Astrocyte (in vitro differentiated cells and primary cell): Measurements from ENCODE around the gene MIPOL1. TPM values are rescaled to one million over a fixed set of nuclear protein-coding genes. Genes with fewer than 3 reads are reported as not detected.
"Not testable (repeated sequence)": the region's sequence is repeated elsewhere in the genome, so short reads cannot be mapped to it uniquely, and the experiment has no call there.

Experiments
- DNase-seq: peaks from one replicate; pipeline ENCODE4 v3.0.0-alpha.2; 2010; ENCODE audit warnings: low read depth
- FAIRE-seq: peaks from 2 replicates; lab custom pipeline; 2011; peaks lifted over from hg19 to GRCh38; lab: Jason Lieb, UNC
- H2AFZ ChIP-seq: 2 replicates; pipeline ENCODE4 v1.6.0; 2012; ENCODE audit warnings: low read depth, low read length, inconsistent platforms
- H3K27ac ChIP-seq: 2 replicates; pipeline ENCODE4 v1.5.1; 2011; ENCODE audit warnings: low read depth, low read length, inconsistent platforms
- H3K27me3 ChIP-seq: 2 replicates; pipeline ENCODE4 v1.6.0; 2011; ENCODE audit warnings: low read length, inconsistent platforms; ENCODE audit not compliant: insufficient read depth
- H3K36me3 ChIP-seq: 2 replicates; pipeline ENCODE4 v1.5.1; 2011; ENCODE audit warnings: low read length, inconsistent platforms; ENCODE audit not compliant: insufficient read depth
- H3K4me1 ChIP-seq: 2 replicates; pipeline ENCODE4 v1.5.1; 2011; ENCODE audit warnings: low read length, inconsistent platforms; ENCODE audit not compliant: insufficient read depth
- H3K4me2 ChIP-seq: 2 replicates; pipeline ENCODE4 v1.6.0; 2012; ENCODE audit warnings: low read length, inconsistent platforms
- H3K4me3 ChIP-seq: 2 replicates; pipeline ENCODE4 v1.5.1; 2011; ENCODE audit warnings: low read depth, mild to moderate bottlenecking, low read length, inconsistent platforms; ENCODE audit not compliant: insufficient read depth
- H3K79me2 ChIP-seq: 2 replicates; pipeline ENCODE4 v1.6.0; 2012; ENCODE audit warnings: mild to moderate bottlenecking, low read length, inconsistent platforms; ENCODE audit not compliant: insufficient read depth
- H3K9ac ChIP-seq: 2 replicates; pipeline ENCODE4 v1.6.0; 2012; ENCODE audit warnings: mild to moderate bottlenecking, low read length, inconsistent platforms
- H3K9me3 ChIP-seq: 2 replicates; pipeline ENCODE4 v1.5.1; 2012; ENCODE audit warnings: low read depth, mild to moderate bottlenecking, low read length, inconsistent platforms; ENCODE audit not compliant: insufficient read depth
- H4K20me1 ChIP-seq: 2 replicates; pipeline ENCODE4 v1.6.0; 2012; ENCODE audit warnings: low read length, inconsistent platforms; ENCODE audit not compliant: insufficient read depth
- H3K27ac Mint-ChIP-seq: one replicate; pipeline ENCODE4 v1.8.0; 2021; ENCODE audit warnings: mild to moderate bottlenecking, mixed read lengths; ENCODE audit not compliant: unreplicated experiment
- H3K27me3 Mint-ChIP-seq: one replicate; pipeline ENCODE4 v1.8.0; 2021; ENCODE audit warnings: low read depth, mixed read lengths; ENCODE audit not compliant: unreplicated experiment
- H3K36me3 Mint-ChIP-seq: one replicate; pipeline ENCODE4 v1.8.0; 2021; ENCODE audit warnings: low read depth, mixed read lengths; ENCODE audit not compliant: unreplicated experiment
- H3K4me1 Mint-ChIP-seq: one replicate; pipeline ENCODE4 v1.8.0; 2021; ENCODE audit warnings: low read depth, mixed read lengths; ENCODE audit not compliant: unreplicated experiment
- H3K4me3 Mint-ChIP-seq: one replicate; pipeline ENCODE4 v1.8.0; 2021; ENCODE audit warnings: mild to moderate bottlenecking, moderate library complexity, mixed read lengths; ENCODE audit not compliant: unreplicated experiment
- H3K9me3 Mint-ChIP-seq: one replicate; pipeline ENCODE4 v1.8.0; 2021; ENCODE audit warnings: mild to moderate bottlenecking, mixed read lengths; ENCODE audit not compliant: unreplicated experiment
- CTCF ChIP-seq: IDR thresholded peaks from 2 replicates; pipeline ENCODE4 v1.5.1; 2011; ENCODE audit warnings: low read depth, mild to moderate bottlenecking, inconsistent platforms, low read length, moderate library complexity; ENCODE audit not compliant: insufficient read depth
- EZH2 ChIP-seq: IDR thresholded peaks from 2 replicates; pipeline ENCODE4 v1.6.1; 2012; ENCODE audit warnings: mild to moderate bottlenecking, low read length, inconsistent platforms; ENCODE audit not compliant: insufficient read depth
- total RNA-seq: library from RNA; stranded (reverse); gene quantifications from 2 replicates; pipeline ENCODE4 v1.2.1, GENCODE V29; 2021

The MIPOL1 gene
- total RNA-seq, 1 donor from 2014 or later, result 15.7 TPM

- FAIRE-seq, result not testable (repeated sequence)
Measured at GRCh38 chr14:37189733-37190132, 8.0 kb upstream of the MIPOL1 start.

GRCh38 chr14:37194698-37195097, 3.0 kb upstream of the MIPOL1 start:
- Mint-ChIP-seq H3K27ac (no peak overlapping the region), H3K4me3 (no peak overlapping the region)

More at GRCh38 chr14:37189733-37190132, 8.0 kb upstream of the MIPOL1 start:
- not testable (repeated sequence) for H3K27ac ChIP-seq, H3K9me3 Mint-ChIP-seq, H3K27ac Mint-ChIP-seq, H3K4me1 Mint-ChIP-seq, H3K9ac ChIP-seq, H3K36me3 ChIP-seq, H2AFZ ChIP-seq, H3K4me1 ChIP-seq, H3K4me3 Mint-ChIP-seq, H3K79me2 ChIP-seq, H3K4me3 ChIP-seq, H3K9me3 ChIP-seq, DNase-seq, H4K20me1 ChIP-seq, H3K36me3 Mint-ChIP-seq, H3K27me3 ChIP-seq, H3K4me2 ChIP-seq, H3K27me3 Mint-ChIP-seq

GRCh38 chr14:37195327-37195726, 2.4 kb upstream of the MIPOL1 start:
- Mint-ChIP-seq H3K4me1 (peaks cover 5% of the 10 kb centered on the region), H3K9me3 (peaks cover 1% of the 10 kb centered on the region), H3K27me3 (no peaks in the 10 kb centered on the region), H3K27ac (no peak overlapping the region), H3K36me3 (no peaks in the 10 kb centered on the region), H3K4me3 (no peak overlapping the region)
- no peaks in the 10 kb centered on the region for H4K20me1 ChIP-seq
- no peak for FAIRE-seq
- TF ChIP-seq CTCF (no peak), EZH2 (no peak)
- H3K27me3 ChIP-seq, result no peaks in the 10 kb centered on the region
- DNase-seq, result peak; percentile 68
- H3K4me2 ChIP-seq, result no peak overlapping the region
- no peak overlapping the region for H3K9ac ChIP-seq
- H2AFZ ChIP-seq, result no peak overlapping the region
- H3K4me1 ChIP-seq, result peaks cover 5% of the 10 kb centered on the region
- peaks cover 10% of the 10 kb centered on the region for H3K79me2 ChIP-seq
- no peak overlapping the region for H3K27ac ChIP-seq
- H3K36me3 ChIP-seq, result no peaks in the 10 kb centered on the region
- no peak overlapping the region for H3K4me3 ChIP-seq
- no peaks in the 10 kb centered on the region for H3K9me3 ChIP-seq

More at GRCh38 chr14:37194698-37195097, 3.0 kb upstream of the MIPOL1 start:
- H3K4me1 Mint-ChIP-seq, result peaks cover 5% of the 10 kb centered on the region
- no peaks in the 10 kb centered on the region for H3K27me3 Mint-ChIP-seq
- H3K9me3 ChIP-seq, result no peaks in the 10 kb centered on the region
- FAIRE-seq (no peak), DNase-seq (no peak)
- H3K4me3 ChIP-seq, result no peak overlapping the region
- no peak overlapping the region for H3K9ac ChIP-seq
- H3K27me3 ChIP-seq, result no peaks in the 10 kb centered on the region
- peaks cover 8% of the 10 kb centered on the region for H3K79me2 ChIP-seq
- H3K4me2 ChIP-seq, result no peak overlapping the region
- H4K20me1 ChIP-seq, result no peaks in the 10 kb centered on the region
- H2AFZ ChIP-seq, result no peak overlapping the region
- TF ChIP-seq CTCF (no peak), EZH2 (no peak)
- no peaks in the 10 kb centered on the region for H3K36me3 Mint-ChIP-seq
- H3K4me1 ChIP-seq, result peaks cover 5% of the 10 kb centered on the region
- no peaks in the 10 kb centered on the region for H3K36me3 ChIP-seq
- H3K27ac ChIP-seq, result no peak overlapping the region
- H3K9me3 Mint-ChIP-seq, result peaks cover 2% of the 10 kb centered on the region
